MCF 10A (cell line): Measurements from ENCODE around the gene TM7SF3. TPM values are rescaled to one million over a fixed set of nuclear protein-coding genes. Genes with fewer than 3 reads are reported as not detected.

Experiments
- BruUV-seq: library from RNA; stranded (reverse); fragments of 400-500 nt; replicated peaks from 2 replicates; lab custom pipeline; 2021; lab: Mats Ljungman, UMichigan
- CTCF ChIA-PET: fragments of 300-600 bp; sonication (Branson Sonifier 250); formaldehyde crosslinking; extraction: SDS; loops from one replicate; lab custom pipeline; 2021; ENCODE audit warnings: antibody characterized with exemption, inconsistent platforms; lab: Yijun Ruan, JAX
- POLR2A ChIA-PET: fragments of 300-600, 350-650 bp; sonication (Branson Sonifier 250); formaldehyde crosslinking; extraction: SDS; loops from one replicate; lab custom pipeline; 2020; ENCODE audit warnings: antibody characterized with exemption, inconsistent platforms; lab: Yijun Ruan, JAX
- DNase-seq: peaks from one replicate; pipeline ENCODE4 v3.0.0-alpha.2; 2018; ENCODE audit not compliant: unreplicated experiment
- H3K27ac Mint-ChIP-seq: one replicate; pipeline ENCODE4 v1.8.0; 2022; ENCODE audit warnings: mild to moderate bottlenecking, low read depth, mixed read lengths; ENCODE audit not compliant: unreplicated experiment
- H3K27me3 Mint-ChIP-seq: one replicate; pipeline ENCODE4 v1.8.0; 2022; ENCODE audit warnings: mixed read lengths; ENCODE audit not compliant: insufficient read depth, unreplicated experiment
- H3K36me3 Mint-ChIP-seq: one replicate; pipeline ENCODE4 v1.8.0; 2022; ENCODE audit warnings: mild to moderate bottlenecking, moderate library complexity, mixed read lengths; ENCODE audit not compliant: insufficient read depth, unreplicated experiment
- H3K4me1 Mint-ChIP-seq: one replicate; pipeline ENCODE4 v1.8.0; 2022; ENCODE audit warnings: mixed read lengths; ENCODE audit not compliant: insufficient read depth, unreplicated experiment
- H3K4me3 Mint-ChIP-seq: one replicate; pipeline ENCODE4 v1.8.0; 2022; ENCODE audit warnings: mild to moderate bottlenecking, moderate library complexity, mixed read lengths; ENCODE audit not compliant: unreplicated experiment
- H3K9me3 Mint-ChIP-seq: one replicate; pipeline ENCODE4 v1.8.0; 2022; ENCODE audit warnings: mixed read lengths; ENCODE audit not compliant: unreplicated experiment
- CTCF ChIP-seq: fragments of 200-600 bp; IDR thresholded peaks from one replicate; pipeline ENCODE4 v1.8.0; 2022; ENCODE audit warnings: antibody characterized with exemption, mild to moderate bottlenecking; ENCODE audit not compliant: unreplicated experiment
- intact Hi-C: fragments of 100-400 bp; cut with micrococcal nuclease; formaldehyde crosslinking; loops from 2 replicates; pipeline ENCODE4 v1.14.1; 2022
- total RNA-seq: library from RNA; stranded (reverse); gene quantifications from 2 replicates; pipeline ENCODE4 v1.2.3, GENCODE V29; 2022

Gene TM7SF3
- total RNA-seq, 1 experiment from 2014 or later: 119 TPM

- CTCF ChIA-PET: interaction anchor here (0.6 to 2.6 kb wide), 18 partner anchors 8 to 312 kb away, joined by 3 to 26 read pairs (median 4); no protein-coding TSS in a partner anchor
- TF ChIP-seq CTCF: peak; percentile 43
- POLR2A ChIA-PET: interaction anchor here (0.6 to 6.4 kb wide), 18 partner anchors 9 to 318 kb away, joined by 3 to 45 read pairs (median 4); partner anchors contain the start of genes C12orf71, FGFR1OP2, INTS13 and STK38L
- Mint-ChIP-seq H3K9me3 (no peaks in the 10 kb centered on the region), H3K27ac (no peak overlapping the region), H3K36me3 (peaks cover 6% of the 10 kb centered on the region), H3K4me1 (peaks cover 24% of the 10 kb centered on the region), H3K4me3 (no peak overlapping the region), H3K27me3 (no peaks in the 10 kb centered on the region)
- intact Hi-C loops: loop anchor here (1.0 to 10.0 kb wide), 6 partner anchors 108 to 901 kb away; partner anchors contain the start of gene STK38L
- DNase-seq: peak; percentile 45
- BruUV-seq: no TSS peak
Observed at GRCh38 chr12:27015730-27016076, 1.5 kb upstream of the TM7SF3 start.

DNA sequence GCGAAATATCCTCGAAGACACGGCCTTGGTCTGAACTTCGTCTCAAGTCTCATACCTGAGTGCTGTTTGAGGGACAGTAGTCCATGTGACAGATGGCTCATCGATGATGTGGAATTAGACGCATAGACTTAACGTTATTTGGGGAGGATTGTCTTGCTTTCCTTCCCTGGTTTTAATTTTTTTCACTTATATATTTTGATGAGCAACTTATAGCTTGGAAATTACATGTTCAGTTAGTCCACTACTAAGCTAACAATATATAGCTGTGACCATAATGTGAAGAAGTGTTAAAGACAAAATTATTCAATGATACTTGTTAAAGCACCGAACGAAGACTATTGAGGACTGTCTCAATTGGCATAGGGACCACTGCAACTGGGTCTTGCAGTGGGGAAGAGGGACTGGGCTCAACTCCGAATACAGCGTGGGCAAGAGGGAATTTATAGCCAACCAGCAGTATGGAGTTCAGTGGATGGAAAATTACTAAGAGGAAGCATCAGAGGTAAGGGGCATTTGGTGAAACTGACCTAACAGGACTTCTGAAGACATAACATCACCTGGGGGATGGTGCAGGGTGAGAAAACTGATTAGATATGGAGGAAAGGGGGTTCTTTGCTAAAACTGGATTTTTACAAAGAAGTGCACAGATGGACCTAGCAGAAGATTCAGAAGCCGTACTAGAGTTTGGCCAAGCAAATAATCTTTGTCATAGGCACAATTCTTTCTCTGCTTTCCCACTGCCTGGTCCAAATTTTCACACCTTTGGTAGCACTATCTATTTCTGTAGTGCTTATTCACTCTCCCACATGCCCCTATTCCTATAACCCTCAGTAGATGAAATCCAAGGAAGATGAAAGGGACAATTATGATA is 910 bp upstream of the TM7SF3 start:
- peak overlapping the region; percentile 92 for H3K27ac Mint-ChIP-seq
- TF ChIP-seq CTCF: no peak
- H3K4me1 Mint-ChIP-seq: peaks cover 30% of the 10 kb centered on the region
- peaks cover 12% of the 10 kb centered on the region for H3K36me3 Mint-ChIP-seq
- H3K27me3 Mint-ChIP-seq: no peaks in the 10 kb centered on the region
- peak overlapping the region; percentile 89 for H3K4me3 Mint-ChIP-seq
- intact Hi-C loops: loop anchor here (1.0 to 10.0 kb wide), 7 partner anchors 108 to 900 kb away; partner anchors contain the start of gene STK38L
- ChIA-PET CTCF (interaction anchor here (0.7 to 2.6 kb wide), 18 partner anchors 9 to 621 kb away, joined by 3 to 26 read pairs (median 4); partner anchors contain the start of gene INTS13), POLR2A (interaction anchor here (0.7 to 6.4 kb wide), 17 partner anchors 10 to 319 kb away, joined by 3 to 45 read pairs (median 8); partner anchors contain the start of genes C12orf71, FGFR1OP2, INTS13 and STK38L)
- no peaks in the 10 kb centered on the region for H3K9me3 Mint-ChIP-seq
- no peak for DNase-seq
- BruUV-seq: no TSS peak

- CTCF ChIA-PET: interaction anchor here (0.6 to 1.8 kb wide), 15 partner anchors 9 to 554 kb away, joined by 3 to 17 read pairs (median 3); partner anchors contain the start of gene MED21
- no peaks in the 10 kb centered on the region for H3K27me3 Mint-ChIP-seq
- peak overlapping the region; percentile 89 for H3K4me3 Mint-ChIP-seq
- H3K4me1 Mint-ChIP-seq: peaks cover 33% of the 10 kb centered on the region
- no peak for TF ChIP-seq CTCF
- intact Hi-C loops: loop anchor here (1.0 to 10.0 kb wide), 4 partner anchors 75 to 899 kb away; partner anchors contain the start of gene FGFR1OP2
- peak; percentile 42 for DNase-seq
- H3K9me3 Mint-ChIP-seq: no peaks in the 10 kb centered on the region
- peaks cover 26% of the 10 kb centered on the region for H3K36me3 Mint-ChIP-seq
- POLR2A ChIA-PET: interaction anchor here (0.6 to 6.4 kb wide), 30 partner anchors 7 to 696 kb away, joined by 3 to 91 read pairs (median 5); partner anchors contain the start of genes C12orf71, FGFR1OP2, INTS13 and MED21
- H3K27ac Mint-ChIP-seq: peak overlapping the region; percentile 92
- no TSS peak for BruUV-seq
Observed at GRCh38 chr12:27013611-27014084, 536 bp downstream of the TM7SF3 start.
